ENCODE measurements around the gene TNFAIP8L3.

DNA sequence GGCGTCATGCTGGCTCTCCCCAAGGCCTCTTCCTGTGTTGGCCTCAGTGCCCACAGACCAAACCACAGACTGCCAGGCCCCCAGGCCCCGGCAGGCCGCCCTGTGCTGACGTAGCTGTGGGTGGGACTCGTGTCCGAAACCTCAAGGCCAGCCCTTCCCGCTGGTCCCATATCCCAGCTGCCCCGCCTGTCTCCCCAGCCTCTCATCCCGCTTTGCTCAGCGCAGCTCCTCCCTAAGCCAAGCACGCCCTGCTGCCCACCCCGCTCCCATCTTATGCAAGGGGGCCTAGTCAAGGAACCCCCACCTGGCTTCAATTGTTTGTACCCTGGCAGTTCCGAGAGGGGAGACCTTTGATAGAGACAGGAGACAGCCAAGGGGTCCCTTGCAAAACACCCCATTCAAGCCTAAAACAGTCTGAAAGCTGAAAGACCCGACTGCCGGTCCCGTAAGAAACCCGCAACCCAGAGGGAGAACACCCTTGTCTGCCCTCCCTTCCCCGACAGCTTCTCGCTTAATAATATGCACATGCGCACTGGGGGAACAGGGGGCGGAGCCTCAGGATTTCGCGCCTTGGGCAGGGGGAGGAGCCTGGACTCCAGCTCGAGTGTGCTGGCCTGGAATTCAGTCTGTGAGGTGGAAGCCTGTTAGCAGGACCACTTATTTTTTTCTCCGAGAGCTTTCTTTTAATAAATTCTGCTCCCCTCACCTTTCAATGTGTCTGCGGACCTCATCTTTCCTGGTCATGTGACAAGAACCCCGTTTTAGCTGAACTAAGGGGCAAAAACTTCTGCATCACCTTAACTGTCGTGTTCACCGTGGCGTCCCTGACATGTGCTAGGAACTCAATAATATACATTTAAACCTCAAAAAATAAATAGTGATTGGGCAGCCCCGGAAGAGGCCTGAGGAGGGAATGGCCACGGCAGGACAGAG, 17.2 kb downstream of the TNFAIP8L3 start:
- TF ChIP-seq TARDBP (IDR thresholded peaks at IDR 0.05) (no peak), BHLHE40 (IDR thresholded peaks at IDR 0.05; ENCODE audit: borderline replicate concordance) (no peak), SP1 (IDR thresholded peaks at IDR 0.05) (no peak), FOXA1 (IDR thresholded peaks at IDR 0.05) (no peak), FOXM1 (IDR thresholded peaks at IDR 0.05; ENCODE audit: borderline replicate concordance) (no peak), HDGF (IDR thresholded peaks at IDR 0.05; ENCODE audit: borderline replicate concordance) (no peak), L3MBTL2 (conservative IDR thresholded peaks at IDR 0.05) (no peak)

Data from HEK293T (cell line).